Measurements from ENCODE around the gene RTL10.

DNA sequence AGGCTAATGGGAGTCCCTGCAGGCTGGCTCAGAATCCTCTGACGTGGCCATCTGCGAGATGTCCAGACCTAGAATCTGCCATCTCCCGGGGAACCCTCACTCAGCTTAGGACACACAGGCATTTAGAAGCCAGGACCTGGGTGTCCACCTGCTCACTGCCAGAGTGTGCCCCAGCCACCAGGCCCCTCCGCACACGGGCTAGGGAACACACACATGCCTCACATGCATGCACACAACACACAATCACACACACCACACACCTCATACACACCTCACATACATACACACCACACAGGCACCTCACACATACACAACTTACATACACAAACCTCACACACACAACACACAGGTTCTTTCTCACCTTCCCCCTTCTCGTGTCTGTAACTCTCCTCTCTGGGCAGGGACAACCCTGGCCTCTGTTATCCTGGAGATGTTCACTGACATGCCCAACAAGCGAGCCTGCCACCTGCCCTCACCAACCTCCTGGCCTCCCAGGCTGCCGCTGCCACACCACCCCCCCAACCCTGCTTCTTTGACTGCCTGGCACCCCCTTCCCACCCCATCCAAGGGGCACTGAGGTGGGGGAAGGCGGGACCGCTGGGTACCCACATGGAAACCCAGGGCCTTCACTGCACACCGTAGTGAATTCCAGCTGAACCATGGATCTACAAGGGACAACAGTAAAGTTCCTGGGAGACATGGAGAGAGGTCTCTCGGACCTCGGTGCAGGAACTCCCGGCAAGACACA is 38.1 kb downstream of the RTL10 start:
- TF ChIP-seq REST (IDR thresholded peaks at IDR 0.05) = no peak
- no peak for TF ChIP-seq EP300 (IDR thresholded peaks at IDR 0.05)
- no peak for TF ChIP-seq RFX5 (IDR thresholded peaks at IDR 0.05)
- TF ChIP-seq, protein P1, sequence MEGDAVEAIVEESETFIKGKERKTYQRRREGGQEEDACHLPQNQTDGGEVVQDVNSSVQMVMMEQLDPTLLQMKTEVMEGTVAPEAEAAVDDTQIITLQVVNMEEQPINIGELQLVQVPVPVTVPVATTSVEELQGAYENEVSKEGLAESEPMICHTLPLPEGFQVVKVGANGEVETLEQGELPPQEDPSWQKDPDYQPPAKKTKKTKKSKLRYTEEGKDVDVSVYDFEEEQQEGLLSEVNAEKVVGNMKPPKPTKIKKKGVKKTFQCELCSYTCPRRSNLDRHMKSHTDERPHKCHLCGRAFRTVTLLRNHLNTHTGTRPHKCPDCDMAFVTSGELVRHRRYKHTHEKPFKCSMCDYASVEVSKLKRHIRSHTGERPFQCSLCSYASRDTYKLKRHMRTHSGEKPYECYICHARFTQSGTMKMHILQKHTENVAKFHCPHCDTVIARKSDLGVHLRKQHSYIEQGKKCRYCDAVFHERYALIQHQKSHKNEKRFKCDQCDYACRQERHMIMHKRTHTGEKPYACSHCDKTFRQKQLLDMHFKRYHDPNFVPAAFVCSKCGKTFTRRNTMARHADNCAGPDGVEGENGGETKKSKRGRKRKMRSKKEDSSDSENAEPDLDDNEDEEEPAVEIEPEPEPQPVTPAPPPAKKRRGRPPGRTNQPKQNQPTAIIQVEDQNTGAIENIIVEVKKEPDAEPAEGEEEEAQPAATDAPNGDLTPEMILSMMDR (IDR thresholded peaks at IDR 0.05) = no peak
- no peak for TF ChIP-seq POLR2A (IDR thresholded peaks at IDR 0.05; ENCODE audit: low read length)
